BLaER1 (cell line): ENCODE results near the gene UBAC1.
"Not testable (repeated sequence)": the region's sequence is repeated elsewhere in the genome, so short reads cannot be mapped to it uniquely, and the experiment has no call there.

ENCODE experiments used
- H3K27ac ChIP-seq: shearing (Covaris generic); formaldehyde crosslinking; 2 replicates; pipeline ENCODE4 v1.8.1; 2022
- H3K27me3 ChIP-seq: shearing (Covaris generic); formaldehyde crosslinking; 2 replicates; pipeline ENCODE4 v1.8.1; 2022
- H3K36me3 ChIP-seq: shearing (Covaris generic); formaldehyde crosslinking; 2 replicates; pipeline ENCODE4 v1.8.1; 2022
- H3K4me1 ChIP-seq: shearing (Covaris generic); formaldehyde crosslinking; 2 replicates; pipeline ENCODE4 v1.8.1; 2022
- H3K4me2 ChIP-seq: shearing (Covaris generic); formaldehyde crosslinking; 2 replicates; pipeline ENCODE4 v1.8.1; 2022
- H3K4me3 ChIP-seq: shearing (Covaris generic); formaldehyde crosslinking; 2 replicates; pipeline ENCODE4 v1.8.1; 2022
- H3K9ac ChIP-seq: shearing (Covaris generic); formaldehyde crosslinking; 2 replicates; pipeline ENCODE4 v1.8.1; 2022
- H3K9me3 ChIP-seq: shearing (Covaris generic); formaldehyde crosslinking; 2 replicates; pipeline ENCODE4 v1.8.1; 2022
- H4K20me1 ChIP-seq: shearing (Covaris generic); formaldehyde crosslinking; 2 replicates; pipeline ENCODE4 v1.8.1; 2022
- Cebpa-rat ChIP-seq: shearing (Covaris generic); IDR thresholded peaks from 2 replicates; pipeline ENCODE4 v1.8.1; 2022

The UBAC1 gene

GRCh38 chr9:135951889-135952663 is 9.1 kb downstream of the UBAC1 start:
- Histone ChIP-seq H3K27ac (no peak overlapping the region), H3K36me3 (peaks cover 98% of the 10 kb centered on the region), H4K20me1 (peaks cover 58% of the 10 kb centered on the region)

GRCh38 chr9:135951310-135951709 is 9.9 kb downstream of the UBAC1 start:
- H3K27ac ChIP-seq, H3K4me2 ChIP-seq, H3K4me3 ChIP-seq, H3K27me3 ChIP-seq, H3K4me1 ChIP-seq, H3K9ac ChIP-seq, H3K9me3 ChIP-seq: not testable (repeated sequence)
- Histone ChIP-seq H4K20me1 (peaks cover 50% of the 10 kb centered on the region), H3K36me3 (peaks cover 98% of the 10 kb centered on the region)

More at GRCh38 chr9:135951889-135952663, 9.1 kb downstream of the UBAC1 start:
- Histone ChIP-seq H3K4me2 (no peak overlapping the region), H3K9me3 (no peaks in the 10 kb centered on the region), H3K9ac (no peak overlapping the region), H3K4me3 (no peak overlapping the region), H3K4me1 (no peaks in the 10 kb centered on the region), H3K27me3 (no peaks in the 10 kb centered on the region)
- no peak for TF ChIP-seq Cebpa-rat

GRCh38 chr9:135950841-135951240 is 10.3 kb downstream of the UBAC1 start:
- not testable (repeated sequence) for H3K4me3 ChIP-seq, H3K27ac ChIP-seq, H3K4me1 ChIP-seq, H3K9ac ChIP-seq, H3K9me3 ChIP-seq, H3K27me3 ChIP-seq, H3K4me2 ChIP-seq
- peaks cover 48% of the 10 kb centered on the region for H4K20me1 ChIP-seq
- peaks cover 98% of the 10 kb centered on the region for H3K36me3 ChIP-seq

GRCh38 chr9:135950135-135950682 is 11.0 kb downstream of the UBAC1 start:
- H3K4me2 ChIP-seq, result no peak overlapping the region
- H3K27me3 ChIP-seq, result no peaks in the 10 kb centered on the region
- no peak overlapping the region for H3K9ac ChIP-seq
- TF ChIP-seq Cebpa-rat, result no peak
- peaks cover 8% of the 10 kb centered on the region for H3K4me1 ChIP-seq
- no peak overlapping the region for H3K4me3 ChIP-seq
- peaks cover 48% of the 10 kb centered on the region for H4K20me1 ChIP-seq
- H3K9me3 ChIP-seq, result no peaks in the 10 kb centered on the region
- peaks cover 99% of the 10 kb centered on the region for H3K36me3 ChIP-seq
- no peak overlapping the region for H3K27ac ChIP-seq

GRCh38 chr9:135949501-135950134 is 11.6 kb downstream of the UBAC1 start:
- Histone ChIP-seq H3K9me3 (no peaks in the 10 kb centered on the region), H3K27ac (no peak overlapping the region), H3K4me1 (peaks cover 13% of the 10 kb centered on the region), H3K4me3 (no peak overlapping the region), H3K36me3 (peaks cover 94% of the 10 kb centered on the region), H3K27me3 (no peaks in the 10 kb centered on the region), H4K20me1 (peaks cover 47% of the 10 kb centered on the region), H3K9ac (no peak overlapping the region), H3K4me2 (no peak overlapping the region)
- no peak for TF ChIP-seq Cebpa-rat

GRCh38 chr9:135948968-135949367 is 12.2 kb downstream of the UBAC1 start:
- H3K4me1 ChIP-seq, result peaks cover 20% of the 10 kb centered on the region
- no peak overlapping the region for H3K27ac ChIP-seq
- no peak for TF ChIP-seq Cebpa-rat
- no peak overlapping the region for H3K4me2 ChIP-seq
- no peaks in the 10 kb centered on the region for H3K9me3 ChIP-seq
- H3K4me3 ChIP-seq, result no peak overlapping the region
- H3K36me3 ChIP-seq, result peaks cover 90% of the 10 kb centered on the region
- peaks cover 48% of the 10 kb centered on the region for H4K20me1 ChIP-seq
- H3K9ac ChIP-seq, result no peak overlapping the region
- H3K27me3 ChIP-seq, result no peaks in the 10 kb centered on the region

GRCh38 chr9:135948446-135948845 is 12.7 kb downstream of the UBAC1 start:
- no peak overlapping the region for H3K4me2 ChIP-seq
- peaks cover 25% of the 10 kb centered on the region for H3K4me1 ChIP-seq
- H4K20me1 ChIP-seq, result peaks cover 53% of the 10 kb centered on the region
- no peaks in the 10 kb centered on the region for H3K27me3 ChIP-seq
- no peak overlapping the region for H3K9ac ChIP-seq
- no peaks in the 10 kb centered on the region for H3K9me3 ChIP-seq
- TF ChIP-seq Cebpa-rat, result no peak
- H3K27ac ChIP-seq, result no peak overlapping the region
- H3K36me3 ChIP-seq, result peaks cover 90% of the 10 kb centered on the region
- H3K4me3 ChIP-seq, result no peak overlapping the region

- TF ChIP-seq Cebpa-rat, result no peak
- Histone ChIP-seq H3K36me3 (peaks cover 90% of the 10 kb centered on the region), H3K27ac (no peak overlapping the region), H3K4me1 (peaks cover 27% of the 10 kb centered on the region), H3K9me3 (no peaks in the 10 kb centered on the region), H3K9ac (no peak overlapping the region), H3K4me2 (no peak overlapping the region), H4K20me1 (peaks cover 58% of the 10 kb centered on the region), H3K4me3 (no peak overlapping the region), H3K27me3 (no peaks in the 10 kb centered on the region)
Measured at GRCh38 chr9:135947582-135947981, 13.6 kb downstream of the UBAC1 start.

GRCh38 chr9:135947105-135947504 is 14.1 kb downstream of the UBAC1 start:
- H3K27ac ChIP-seq, H3K9ac ChIP-seq, H3K4me2 ChIP-seq, H3K27me3 ChIP-seq, H3K4me3 ChIP-seq, H3K9me3 ChIP-seq: not testable (repeated sequence)
- Histone ChIP-seq H3K4me1 (peaks cover 27% of the 10 kb centered on the region), H4K20me1 (peaks cover 63% of the 10 kb centered on the region), H3K36me3 (peaks cover 90% of the 10 kb centered on the region)

- Histone ChIP-seq H3K36me3 (peaks cover 90% of the 10 kb centered on the region), H3K9ac (no peak overlapping the region), H4K20me1 (peaks cover 69% of the 10 kb centered on the region)
Measured at GRCh38 chr9:135946392-135946994, 14.7 kb downstream of the UBAC1 start.

More at GRCh38 chr9:135946392-135946994, 14.7 kb downstream of the UBAC1 start:
- no peaks in the 10 kb centered on the region for H3K27me3 ChIP-seq
- H3K4me1 ChIP-seq, result peaks cover 27% of the 10 kb centered on the region
- H3K4me3 ChIP-seq, result no peak overlapping the region
- H3K9me3 ChIP-seq, result no peaks in the 10 kb centered on the region
- no peak overlapping the region for H3K27ac ChIP-seq
- H3K4me2 ChIP-seq, result no peak overlapping the region
- no peak for TF ChIP-seq Cebpa-rat
